HG02623 (cell line): ENCODE results near the gene ZSWIM6.
"Not testable (repeated sequence)": the region's sequence is repeated elsewhere in the genome, so short reads cannot be mapped to it uniquely, and the experiment has no call there.

Experiments
- ATAC-seq: cut with Tn5 transposase; IDR thresholded peaks from one replicate; pipeline ENCODE4 v1.9.1; 2021; ENCODE audit warnings: moderate library complexity; ENCODE audit not compliant: unreplicated experiment

Gene ZSWIM6

GRCh38 chr5:61402970-61403900 is 71.2 kb downstream of the ZSWIM6 start:
- no peak for ATAC-seq

GRCh38 chr5:61405511-61406295 is 73.6 kb downstream of the ZSWIM6 start:
- ATAC-seq: no peak

- not testable (repeated sequence) for ATAC-seq
These were observed 74.4 kb downstream of the ZSWIM6 start for GRCh38 chr5:61406497-61406896.

GRCh38 chr5:61407706-61408270 is 75.7 kb downstream of the ZSWIM6 start:
- ATAC-seq: no peak

GRCh38 chr5:61408476-61409168 is 76.6 kb downstream of the ZSWIM6 start:
- ATAC-seq: peak; percentile 100

GRCh38 chr5:61409568-61409967 is 77.5 kb downstream of the ZSWIM6 start:
- ATAC-seq: no peak

GRCh38 chr5:61410811-61411210 is 78.8 kb downstream of the ZSWIM6 start:
- ATAC-seq: no peak

GRCh38 chr5:61412361-61412760 is 80.3 kb downstream of the ZSWIM6 start:
- no peak for ATAC-seq

- ATAC-seq: not testable (repeated sequence)
These were observed 81.1 kb downstream of the ZSWIM6 start for GRCh38 chr5:61413205-61413604.

- ATAC-seq: no peak
These were observed 82.7 kb downstream of the ZSWIM6 start for GRCh38 chr5:61414806-61415205.

- ATAC-seq: no peak
These were observed 84.0 kb downstream of the ZSWIM6 start for GRCh38 chr5:61416010-61416409.

- no peak for ATAC-seq
These were observed 84.4 kb downstream of the ZSWIM6 start for GRCh38 chr5:61416420-61416819.

GRCh38 chr5:61417340-61417739 is 85.3 kb downstream of the ZSWIM6 start:
- no peak for ATAC-seq

GRCh38 chr5:61417851-61418250 is 85.8 kb downstream of the ZSWIM6 start:
- no peak for ATAC-seq

GRCh38 chr5:61419106-61419505 is 87.0 kb downstream of the ZSWIM6 start:
- ATAC-seq: no peak

GRCh38 chr5:61420016-61420415 is 88.0 kb downstream of the ZSWIM6 start:
- no peak for ATAC-seq

GRCh38 chr5:61421262-61421661 is 89.2 kb downstream of the ZSWIM6 start:
- ATAC-seq: not testable (repeated sequence)

GRCh38 chr5:61423487-61424145 is 91.6 kb downstream of the ZSWIM6 start:
- ATAC-seq: no peak

GRCh38 chr5:61425918-61426317 is 93.9 kb downstream of the ZSWIM6 start:
- ATAC-seq: no peak

GRCh38 chr5:61429906-61430305 is 97.8 kb downstream of the ZSWIM6 start:
- ATAC-seq: no peak
